ENCODE measurements around the gene CD8A. TPM values are rescaled to one million over a fixed set of nuclear protein-coding genes. Genes with fewer than 3 reads are reported as not detected.
"Not testable (repeated sequence)": the region's sequence is repeated elsewhere in the genome, so short reads cannot be mapped to it uniquely, and the experiment has no call there.

The CD8A gene
- total and polyA plus RNA-seq, 10 of the 15 experiments (the other 5 are each of a cell fraction or from before 2014, with no cell fraction given): 0.15 to 0.43 TPM; not detected in 8

DNA sequence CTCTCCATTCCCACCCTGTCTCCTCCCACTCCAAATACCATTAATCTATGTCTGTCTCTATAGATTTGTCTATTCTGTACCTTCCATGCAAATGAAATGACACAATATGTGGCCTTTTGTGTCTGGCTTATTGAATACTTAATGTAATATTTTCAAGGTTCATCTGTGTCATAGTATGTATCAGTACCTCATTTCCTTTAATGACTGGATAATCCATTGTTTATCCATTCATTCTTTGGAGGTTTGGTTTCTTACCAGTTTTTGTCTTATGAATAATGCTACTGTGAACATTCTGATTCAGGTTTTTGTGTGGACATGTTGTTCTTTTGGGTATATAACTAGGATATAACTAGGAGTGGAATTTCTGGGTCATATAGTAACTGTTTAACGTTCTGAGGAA, 55.8 kb downstream of the CD8A start:
- intact Hi-C loops (cut with micrococcal nuclease; ENCODE audit: unreplicated experiment); in situ Hi-C loops (cut with MboI); H3K4me1 ChIP-seq (ENCODE audit: control insufficient read depth, insufficient read depth, low read length); H3K27ac ChIP-seq (ENCODE audit: control insufficient read depth, insufficient read depth); POLR2A ChIA-PET; RAD21 ChIA-PET (ENCODE audit: unreplicated experiment); H3K27me3 ChIP-seq (replicated peaks in 1 of 2; ENCODE audit: control insufficient read depth in 2 of 2, insufficient read depth in 2 of 2, low read length in 1 of 2); H3K9ac ChIP-seq (ENCODE audit: control insufficient read depth, insufficient read depth, low read length); H3K4me2 ChIP-seq (ENCODE audit: control insufficient read depth, insufficient read depth); BruUV-seq (replicated peaks); FAIRE-seq; ATAC-seq; H3K36me3 ChIP-seq (ENCODE audit: control insufficient read depth in 2 of 2, insufficient read depth in 2 of 2, low read length in 1 of 2); H3K4me3 ChIP-seq; H4K20me1 ChIP-seq (ENCODE audit: control insufficient read depth, insufficient read depth); DNase-seq (ENCODE audit: low read depth, low spot score); CTCF ChIA-PET; H3K79me2 ChIP-seq (ENCODE audit: control insufficient read depth, insufficient read depth, low read length); H2AFZ ChIP-seq (ENCODE audit: control insufficient read depth, low read depth, low read length); SMC1A ChIA-PET (ENCODE audit: uncharacterized antibody, unreplicated experiment); H3K9me3 ChIP-seq (replicated peaks; ENCODE audit: control insufficient read depth, insufficient read depth, low read length): not testable (repeated sequence)
- WGBS (ENCODE audit: insufficient coverage, insufficient replicate concordance, low lambda C conversion rate, missing lambda C conversion rate): no CpG with 5 or more reads among the region's 1 CpG

Other genes starting within 250 kb of the CD8A start
- 22.5 and 31.3 TPM in 2 replicates for gene CHMP3, start 227.5 kb downstream of the CD8A start, total RNA-seq (2014; rRNA removed)
- gene CHMP3, start 227.5 kb downstream of the CD8A start, total RNA-seq (2014; rRNA removed; fragmentation: Illumina TruSeq; extraction: Trizol): 36.7 and 39.9 TPM in 2 replicates
- 31.2 and 32.5 TPM in 2 replicates for gene CHMP3, start 227.5 kb downstream of the CD8A start, total RNA-seq (2021)
- 41.2 and 52.0 TPM in 2 replicates for gene CHMP3, start 227.5 kb downstream of the CD8A start, polyA plus RNA-seq (2011; rRNA removed)
- 56.8 and 62.2 TPM in 2 replicates for gene CHMP3, start 227.5 kb downstream of the CD8A start, polyA plus RNA-seq (2014; fragmentation: Illumina TruSeq; extraction: Trizol)
- 10 to 100 TPM; 24.1 to 27.6 TPM for gene CHMP3, start 227.5 kb downstream of the CD8A start, polyA plus RNA-seq (2014; fragmentation: Nextera tagmentation; extraction: Ambion mirVana)
- gene CHMP3, start 227.5 kb downstream of the CD8A start, polyA plus RNA-seq (2014; rRNA removed): 22.9 and 26.0 TPM in 2 replicates
- 10 to 100 TPM; 32.5 to 35.8 TPM for gene CHMP3, start 227.5 kb downstream of the CD8A start, polyA plus RNA-seq (2016; fragmentation: Nextera tagmentation; extraction: Ambion mirVana)
- 8.0 and 11.7 TPM in 2 replicates for gene RNF103, start 167.0 kb downstream of the CD8A start, total RNA-seq (2014; rRNA removed)
- 9.2 and 10.3 TPM in 2 replicates for gene RNF103, start 167.0 kb downstream of the CD8A start, total RNA-seq (2014; rRNA removed; fragmentation: Illumina TruSeq; extraction: Trizol)
- 10.6 and 11.0 TPM in 2 replicates for gene RNF103, start 167.0 kb downstream of the CD8A start, total RNA-seq (2021)
- gene RNF103, start 167.0 kb downstream of the CD8A start, polyA plus RNA-seq (2011; rRNA removed): 8.0 and 12.4 TPM in 2 replicates
- 10.3 and 14.0 TPM in 2 replicates for gene RNF103, start 167.0 kb downstream of the CD8A start, polyA plus RNA-seq (2014; fragmentation: Illumina TruSeq; extraction: Trizol)
- gene RNF103, start 167.0 kb downstream of the CD8A start, polyA plus RNA-seq (2014; fragmentation: Nextera tagmentation; extraction: Ambion mirVana): 1 to 10 TPM; 2.4 to 2.5 TPM
- 6.9 and 8.9 TPM in 2 replicates for gene RNF103, start 167.0 kb downstream of the CD8A start, polyA plus RNA-seq (2014; rRNA removed)
- 1 to 10 TPM; 5.2 to 5.3 TPM for gene RNF103, start 167.0 kb downstream of the CD8A start, polyA plus RNA-seq (2016; fragmentation: Nextera tagmentation; extraction: Ambion mirVana)
- gene RMND5A, start 70.6 kb downstream of the CD8A start, total RNA-seq (2014; rRNA removed): 26.9 and 31.8 TPM in 2 replicates
- 27.0 and 29.1 TPM in 2 replicates for gene RMND5A, start 70.6 kb downstream of the CD8A start, total RNA-seq (2014; rRNA removed; fragmentation: Illumina TruSeq; extraction: Trizol)
- 25.5 and 28.2 TPM in 2 replicates for gene RMND5A, start 70.6 kb downstream of the CD8A start, total RNA-seq (2021)
- gene RMND5A, start 70.6 kb downstream of the CD8A start, polyA plus RNA-seq (2011; rRNA removed): 31.3 and 38.3 TPM in 2 replicates
- gene RMND5A, start 70.6 kb downstream of the CD8A start, polyA plus RNA-seq (2014; fragmentation: Illumina TruSeq; extraction: Trizol): 31.2 and 33.6 TPM in 2 replicates
- gene RMND5A, start 70.6 kb downstream of the CD8A start, polyA plus RNA-seq (2014; fragmentation: Nextera tagmentation; extraction: Ambion mirVana): 10 to 100 TPM in 1 of 2 experiments, 1 to 10 TPM in 1; 8.3 to 10.2 TPM
- 19.4 and 20.9 TPM in 2 replicates for gene RMND5A, start 70.6 kb downstream of the CD8A start, polyA plus RNA-seq (2014; rRNA removed)
- 10 to 100 TPM; 12.7 to 18.8 TPM for gene RMND5A, start 70.6 kb downstream of the CD8A start, polyA plus RNA-seq (2016; fragmentation: Nextera tagmentation; extraction: Ambion mirVana)
- not detected in 2 replicates for gene CD8B, start 71.0 kb upstream of the CD8A start, total RNA-seq (2014; rRNA removed)
- gene CD8B, start 71.0 kb upstream of the CD8A start, total RNA-seq (2014; rRNA removed; fragmentation: Illumina TruSeq; extraction: Trizol): not detected in 2 replicates
- gene CD8B, start 71.0 kb upstream of the CD8A start, total RNA-seq (2021): 0.21 TPM in 1 of 2 replicates, not detected in the other
- not detected in 2 replicates for gene CD8B, start 71.0 kb upstream of the CD8A start, polyA plus RNA-seq (2011; rRNA removed)
- gene CD8B, start 71.0 kb upstream of the CD8A start, polyA plus RNA-seq (2014; fragmentation: Illumina TruSeq; extraction: Trizol): not detected in 2 replicates
- gene CD8B, start 71.0 kb upstream of the CD8A start, polyA plus RNA-seq (2014; fragmentation: Nextera tagmentation; extraction: Ambion mirVana): not detected
- not detected in 2 replicates for gene CD8B, start 71.0 kb upstream of the CD8A start, polyA plus RNA-seq (2014; rRNA removed)
- not detected for gene CD8B, start 71.0 kb upstream of the CD8A start, polyA plus RNA-seq (2016; fragmentation: Nextera tagmentation; extraction: Ambion mirVana)
- 0.06 TPM in 1 of 2 replicates, not detected in the other for gene RGPD1, start 151.2 kb upstream of the CD8A start, total RNA-seq (2014; rRNA removed)
- gene RGPD1, start 151.2 kb upstream of the CD8A start, total RNA-seq (2014; rRNA removed; fragmentation: Illumina TruSeq; extraction: Trizol): 0.27 and 0.32 TPM in 2 replicates
- 0.13 and 0.19 TPM in 2 replicates for gene RGPD1, start 151.2 kb upstream of the CD8A start, total RNA-seq (2021)
- 0.04 and 0.06 TPM in 2 replicates for gene RGPD1, start 151.2 kb upstream of the CD8A start, polyA plus RNA-seq (2011; rRNA removed)
- 0.24 and 0.28 TPM in 2 replicates for gene RGPD1, start 151.2 kb upstream of the CD8A start, polyA plus RNA-seq (2014; fragmentation: Illumina TruSeq; extraction: Trizol)
- under 1 TPM; 0.02 to 0.11 TPM for gene RGPD1, start 151.2 kb upstream of the CD8A start, polyA plus RNA-seq (2014; fragmentation: Nextera tagmentation; extraction: Ambion mirVana)
- gene RGPD1, start 151.2 kb upstream of the CD8A start, polyA plus RNA-seq (2014; rRNA removed): 0.01 and 0.08 TPM in 2 replicates
- under 1 TPM; 0.11 to 0.16 TPM for gene RGPD1, start 151.2 kb upstream of the CD8A start, polyA plus RNA-seq (2016; fragmentation: Nextera tagmentation; extraction: Ambion mirVana)
- 1.9 TPM in 2 replicates for gene PLGLB1, start 230.9 kb upstream of the CD8A start, total RNA-seq (2014; rRNA removed)
- 1.2 and 1.9 TPM in 2 replicates for gene PLGLB1, start 230.9 kb upstream of the CD8A start, total RNA-seq (2014; rRNA removed; fragmentation: Illumina TruSeq; extraction: Trizol)
- 1.2 and 2.2 TPM in 2 replicates for gene PLGLB1, start 230.9 kb upstream of the CD8A start, total RNA-seq (2021)
- 1.7 and 2.8 TPM in 2 replicates for gene PLGLB1, start 230.9 kb upstream of the CD8A start, polyA plus RNA-seq (2011; rRNA removed)
- 1.8 and 3.5 TPM in 2 replicates for gene PLGLB1, start 230.9 kb upstream of the CD8A start, polyA plus RNA-seq (2014; fragmentation: Illumina TruSeq; extraction: Trizol)
- 1 to 10 TPM; 1.3 to 1.5 TPM for gene PLGLB1, start 230.9 kb upstream of the CD8A start, polyA plus RNA-seq (2014; fragmentation: Nextera tagmentation; extraction: Ambion mirVana)
- gene PLGLB1, start 230.9 kb upstream of the CD8A start, polyA plus RNA-seq (2014; rRNA removed): 0.99 and 2.1 TPM in 2 replicates
- 1 to 10 TPM in 1 of 2 experiments, under 1 TPM in 1; 0.88 to 1.5 TPM for gene PLGLB1, start 230.9 kb upstream of the CD8A start, polyA plus RNA-seq (2016; fragmentation: Nextera tagmentation; extraction: Ambion mirVana)